KG1 (cell line): ENCODE results near the gene SAGE1.
A peak's percentile ranks its signal among the peaks of the same experiment; 100 is the strongest.
"Not testable (repeated sequence)": the region's sequence is repeated elsewhere in the genome, so short reads cannot be mapped to it uniquely, and the experiment has no call there.

ENCODE experiments used
- DNase-seq: peaks from one replicate; lab custom pipeline; 2025; lab: John Stamatoyannopoulos, UW

SAGE1 gene, protein sequence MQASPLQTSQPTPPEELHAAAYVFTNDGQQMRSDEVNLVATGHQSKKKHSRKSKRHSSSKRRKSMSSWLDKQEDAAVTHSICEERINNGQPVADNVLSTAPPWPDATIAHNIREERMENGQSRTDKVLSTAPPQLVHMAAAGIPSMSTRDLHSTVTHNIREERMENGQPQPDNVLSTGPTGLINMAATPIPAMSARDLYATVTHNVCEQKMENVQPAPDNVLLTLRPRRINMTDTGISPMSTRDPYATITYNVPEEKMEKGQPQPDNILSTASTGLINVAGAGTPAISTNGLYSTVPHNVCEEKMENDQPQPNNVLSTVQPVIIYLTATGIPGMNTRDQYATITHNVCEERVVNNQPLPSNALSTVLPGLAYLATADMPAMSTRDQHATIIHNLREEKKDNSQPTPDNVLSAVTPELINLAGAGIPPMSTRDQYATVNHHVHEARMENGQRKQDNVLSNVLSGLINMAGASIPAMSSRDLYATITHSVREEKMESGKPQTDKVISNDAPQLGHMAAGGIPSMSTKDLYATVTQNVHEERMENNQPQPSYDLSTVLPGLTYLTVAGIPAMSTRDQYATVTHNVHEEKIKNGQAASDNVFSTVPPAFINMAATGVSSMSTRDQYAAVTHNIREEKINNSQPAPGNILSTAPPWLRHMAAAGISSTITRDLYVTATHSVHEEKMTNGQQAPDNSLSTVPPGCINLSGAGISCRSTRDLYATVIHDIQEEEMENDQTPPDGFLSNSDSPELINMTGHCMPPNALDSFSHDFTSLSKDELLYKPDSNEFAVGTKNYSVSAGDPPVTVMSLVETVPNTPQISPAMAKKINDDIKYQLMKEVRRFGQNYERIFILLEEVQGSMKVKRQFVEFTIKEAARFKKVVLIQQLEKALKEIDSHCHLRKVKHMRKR

DNA sequence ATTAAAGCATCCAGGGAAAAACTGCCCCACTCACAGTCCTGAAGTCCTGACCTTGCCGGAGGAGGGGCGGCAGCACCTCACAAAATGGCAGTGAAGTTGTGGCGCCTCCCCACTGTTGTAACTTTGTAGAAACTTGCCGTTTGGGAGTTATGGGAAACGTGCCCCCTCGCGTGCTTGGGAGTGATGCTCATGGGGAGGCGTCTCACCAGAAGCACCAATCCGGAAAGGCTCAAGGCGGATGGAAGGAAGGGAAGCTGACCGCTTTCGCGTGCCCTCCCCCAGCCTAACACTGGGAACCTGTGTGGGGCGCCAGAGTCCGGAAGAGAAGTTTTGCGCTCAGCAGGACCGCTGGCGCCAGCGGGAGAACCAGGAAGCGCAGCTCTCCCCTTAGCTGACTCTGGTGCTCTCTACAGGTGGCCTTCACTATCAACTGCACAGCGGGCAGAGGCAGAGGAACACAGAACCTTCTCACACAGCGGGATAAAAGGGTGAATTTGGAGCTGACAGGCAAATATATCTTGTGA, at the start of gene SAGE1, which contains the start of gene CT45A10:
SAGE1 (plus strand) TSS at position 423 of the 524 bp plus-strand sequence. CDS start 2,527 bp downstream, outside the sequence.
CT45A10 (minus strand) TSS at position 151 of the 524 bp plus-strand sequence. CDS start 8,100 bp downstream, outside the sequence.
- no peak for DNase-seq

DNA sequence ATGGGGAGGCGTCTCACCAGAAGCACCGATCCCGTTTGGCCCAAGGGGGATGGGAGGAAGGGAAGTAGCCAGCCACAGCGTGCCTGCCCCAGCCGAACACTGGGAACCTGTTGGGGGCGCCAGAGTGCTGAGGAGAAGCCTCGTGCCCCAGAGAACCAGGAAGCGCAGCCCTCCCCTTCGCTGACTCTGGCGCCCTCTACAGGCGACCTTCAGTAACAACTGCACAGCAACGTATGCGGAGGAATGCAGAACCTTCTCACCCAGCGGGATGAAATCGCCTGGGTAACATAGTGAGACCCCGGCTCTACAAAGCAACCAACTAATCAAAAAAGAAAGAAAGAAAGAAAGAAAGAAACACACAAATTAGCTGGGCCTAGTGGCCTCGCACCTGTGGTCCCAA, 39.1 kb upstream of the SAGE1 start, which contains the start of gene CT45A8:
CT45A8 (minus strand) TSS at position 101 of the 400 bp plus-strand sequence. CDS start 3,755 bp downstream, outside the sequence.
- DNase-seq, result not testable (repeated sequence)

DNA sequence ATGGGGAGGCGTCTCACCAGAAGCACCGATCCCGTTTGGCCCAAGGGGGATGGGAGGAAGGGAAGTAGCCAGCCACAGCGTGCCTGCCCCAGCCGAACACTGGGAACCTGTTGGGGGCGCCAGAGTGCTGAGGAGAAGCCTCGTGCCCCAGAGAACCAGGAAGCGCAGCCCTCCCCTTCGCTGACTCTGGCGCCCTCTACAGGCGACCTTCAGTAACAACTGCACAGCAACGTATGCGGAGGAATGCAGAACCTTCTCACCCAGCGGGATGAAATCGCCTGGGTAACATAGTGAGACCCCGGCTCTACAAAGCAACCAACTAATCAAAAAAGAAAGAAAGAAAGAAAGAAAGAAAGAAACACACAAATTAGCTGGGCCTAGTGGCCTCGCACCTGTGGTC, 21.8 kb upstream of the SAGE1 start, which contains the start of gene CT45A9:
CT45A9 (minus strand) TSS at position 101 of the 400 bp plus-strand sequence. CDS start 3,751 bp downstream, outside the sequence.
- DNase-seq, result not testable (repeated sequence)

DNA sequence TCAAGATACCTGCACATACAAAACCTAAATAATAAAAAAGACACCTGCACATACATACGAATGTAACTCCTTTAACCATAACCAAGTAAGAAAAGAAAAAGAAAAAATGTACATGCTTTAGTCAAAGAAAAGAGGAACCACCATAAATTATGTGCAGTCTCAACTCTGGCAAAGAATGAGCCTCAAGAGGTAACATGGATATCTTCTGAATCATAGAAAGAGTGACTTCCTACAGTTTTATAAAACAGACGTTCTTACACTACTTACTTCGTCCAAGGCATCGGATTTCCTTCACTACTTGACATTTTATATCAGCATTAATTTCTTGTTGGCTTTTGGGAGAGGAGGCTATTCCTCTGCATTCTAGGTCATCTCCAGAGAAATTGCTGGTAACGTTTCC, 10.8 kb upstream of the SAGE1 start:
- DNase-seq, result not testable (repeated sequence)

DNA sequence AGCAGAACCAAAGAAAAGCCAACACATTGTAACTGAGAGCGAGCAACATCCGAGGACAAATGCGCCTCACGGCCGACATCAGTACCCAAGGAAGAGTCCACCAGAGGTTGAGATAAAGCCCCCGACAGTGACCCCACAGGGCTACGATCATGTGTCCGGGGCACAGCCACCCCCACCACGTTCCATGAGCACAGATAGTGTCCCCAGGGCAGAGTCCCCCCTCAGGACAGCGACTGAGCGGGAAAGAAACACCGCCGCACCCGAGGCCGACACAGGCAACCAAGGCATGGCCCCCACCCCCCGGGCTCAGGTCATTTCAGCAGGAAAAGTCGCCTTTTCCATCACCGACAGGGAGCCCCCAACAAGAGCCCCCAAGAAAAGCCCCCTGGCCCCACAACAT, 5.3 kb upstream of the SAGE1 start:
- DNase-seq, result not testable (repeated sequence)

DNA sequence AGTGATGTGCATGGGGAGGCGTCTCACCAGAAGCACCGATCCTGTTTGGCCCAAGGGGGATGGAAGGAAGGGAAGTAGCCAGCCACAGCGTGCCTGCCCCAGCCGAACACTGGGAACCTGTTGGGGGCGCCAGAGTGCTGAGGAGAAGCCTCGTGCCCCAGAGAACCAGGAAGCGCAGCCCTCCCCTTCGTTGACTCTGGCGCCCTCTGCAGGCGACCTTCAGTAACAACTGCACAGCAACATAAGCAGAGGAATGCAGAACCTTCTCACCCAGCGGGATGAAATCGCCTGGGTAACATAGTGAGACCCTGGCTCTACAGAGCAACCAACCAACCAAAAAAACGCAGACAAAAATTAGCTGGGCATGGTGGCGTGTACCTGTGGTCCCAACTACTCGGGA, 4.5 kb upstream of the SAGE1 start:
- DNase-seq, result not testable (repeated sequence)

DNA sequence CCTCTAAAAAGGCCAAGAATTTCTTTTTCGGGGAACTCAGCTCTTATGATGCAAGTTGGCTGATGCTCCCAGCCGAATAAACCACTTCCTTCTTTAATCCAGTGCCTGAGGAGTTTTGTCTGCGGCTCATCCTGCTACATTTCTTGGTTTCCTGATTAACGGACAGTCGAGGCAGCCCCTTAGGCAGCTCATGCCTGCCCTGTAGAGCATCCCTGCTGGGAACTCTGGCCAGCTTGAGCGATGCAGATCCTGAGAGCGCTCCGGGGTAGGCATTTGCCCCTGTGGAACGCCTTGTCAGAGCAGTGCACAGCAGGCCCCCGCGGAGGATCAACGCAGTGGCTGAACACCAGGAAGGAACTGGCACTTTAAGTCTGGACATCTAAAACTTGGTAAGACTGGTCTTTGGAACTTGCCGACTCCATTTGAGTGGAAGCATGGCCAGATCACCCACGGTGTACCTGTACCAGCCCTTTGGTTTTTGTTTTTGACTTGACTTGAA, 3.4 kb upstream of the SAGE1 start:
- DNase-seq, result no peak

DNA sequence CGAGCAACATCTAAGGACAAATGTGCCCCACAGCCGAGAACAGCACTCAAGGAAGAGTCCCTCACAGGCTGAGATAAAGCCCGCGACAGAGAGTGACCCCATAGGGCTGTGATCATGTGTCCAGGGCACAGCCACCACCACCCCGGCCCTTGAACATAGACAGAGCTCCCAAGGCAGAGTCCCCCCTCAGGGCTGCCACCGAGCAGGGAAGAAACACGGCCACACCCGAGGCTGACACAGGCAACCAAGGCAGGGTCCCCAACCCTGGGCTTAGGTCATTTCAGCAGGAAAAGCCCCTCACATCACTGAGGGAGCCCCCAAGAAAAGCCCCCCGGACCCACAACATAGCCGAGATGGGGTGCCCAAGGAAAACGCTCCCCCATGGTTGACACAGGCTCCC, 735 bp upstream of the SAGE1 start:
- DNase-seq, result no peak

DNA sequence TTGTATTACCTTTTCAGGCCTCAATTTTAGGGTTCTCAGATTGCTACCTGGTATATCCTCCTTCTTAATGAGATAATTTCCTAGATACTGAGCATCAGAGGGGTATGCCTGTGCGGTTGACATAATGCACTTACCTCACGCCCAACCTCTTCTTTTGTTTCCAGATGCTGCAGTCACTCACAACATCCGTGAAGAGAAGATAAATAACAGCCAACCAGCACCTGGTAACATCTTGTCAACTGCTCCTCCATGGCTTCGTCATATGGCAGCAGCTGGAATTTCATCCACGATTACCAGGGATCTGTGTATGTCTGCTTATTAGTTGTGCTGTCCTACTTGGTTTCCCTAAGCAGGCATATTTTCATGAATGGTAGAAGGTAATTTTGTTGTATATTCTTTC, 16.7 kb downstream of the SAGE1 start:
- DNase-seq, result no peak

DNA sequence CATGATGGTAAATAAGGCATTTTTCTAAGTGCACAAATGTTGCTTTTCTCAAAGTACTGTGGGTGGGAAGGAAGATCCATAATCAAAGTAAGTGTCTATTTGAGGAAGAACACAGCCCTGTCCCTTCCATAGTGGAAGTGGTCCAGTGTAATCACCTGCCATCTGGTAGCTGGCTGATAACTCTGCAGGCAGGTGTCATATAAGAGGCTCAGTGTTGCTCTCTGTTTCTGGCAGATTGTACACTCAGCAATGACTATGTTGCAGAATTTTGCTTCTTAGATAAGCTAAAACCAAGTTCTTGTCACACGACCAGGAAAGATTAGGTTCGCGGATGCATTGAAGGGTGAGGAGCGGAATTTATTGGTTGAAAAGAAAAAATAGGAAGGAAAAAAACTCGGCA, 20.9 kb downstream of the SAGE1 start:
- DNase-seq, result no peak

DNA sequence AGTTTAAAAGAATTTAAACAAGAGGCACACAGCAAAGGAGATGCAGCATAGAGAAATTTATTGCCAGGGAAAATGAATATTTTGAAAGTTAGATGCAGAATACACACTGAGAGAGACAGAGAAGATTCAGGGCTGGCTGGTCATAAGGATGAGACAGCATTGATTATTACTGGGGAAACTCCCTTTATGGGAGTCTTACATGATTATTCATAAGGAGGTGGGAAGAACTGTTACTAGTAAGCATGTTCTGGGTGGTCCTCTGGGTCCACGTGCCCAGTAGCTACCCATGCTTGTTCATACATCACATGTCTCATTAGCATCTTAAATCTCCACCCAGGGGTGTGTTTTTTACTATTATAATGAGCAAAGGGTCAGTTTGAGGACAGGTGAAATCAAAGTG, 27.0 kb downstream of the SAGE1 start:
- not testable (repeated sequence) for DNase-seq

DNA sequence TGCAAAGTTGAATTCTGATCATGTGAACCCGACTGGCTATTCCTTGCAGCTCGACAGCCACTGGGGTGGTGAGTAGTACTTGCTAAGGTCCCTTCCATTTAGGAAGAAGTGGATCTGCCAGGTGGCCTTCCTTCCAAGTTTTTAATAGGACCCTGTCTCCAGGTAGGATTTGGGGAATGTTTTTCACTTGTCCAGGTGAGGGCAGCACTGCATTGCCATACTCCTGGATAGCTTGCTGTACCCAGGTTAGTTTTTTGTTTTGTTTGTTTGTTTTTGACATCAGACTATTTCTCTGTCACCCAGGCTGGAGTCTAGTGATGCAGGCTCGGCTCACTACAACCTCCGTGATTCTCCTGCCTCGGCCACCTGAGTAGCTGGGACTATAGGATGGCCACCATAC, 29.8 kb downstream of the SAGE1 start:
- DNase-seq, result no peak

DNA sequence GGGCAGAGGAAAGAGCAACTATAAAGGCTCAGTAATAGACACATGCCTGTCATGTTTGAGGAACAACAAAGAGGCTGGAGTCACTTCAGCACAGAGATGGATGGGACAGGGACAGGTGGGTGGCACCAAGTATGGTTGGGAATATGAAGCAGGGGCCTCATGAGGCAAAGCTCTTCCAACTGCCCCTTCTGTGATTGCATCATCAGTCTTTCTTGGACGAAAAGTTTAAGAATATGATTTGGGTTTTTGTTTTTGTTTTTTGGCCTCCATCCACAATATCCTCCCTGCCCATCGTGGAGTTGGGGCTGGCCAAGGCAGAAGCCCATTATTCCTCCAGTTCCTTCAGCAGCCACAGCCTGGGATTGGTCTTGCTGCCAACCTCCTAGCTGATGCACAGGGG, 34.4 kb downstream of the SAGE1 start:
- DNase-seq, result no peak

DNA sequence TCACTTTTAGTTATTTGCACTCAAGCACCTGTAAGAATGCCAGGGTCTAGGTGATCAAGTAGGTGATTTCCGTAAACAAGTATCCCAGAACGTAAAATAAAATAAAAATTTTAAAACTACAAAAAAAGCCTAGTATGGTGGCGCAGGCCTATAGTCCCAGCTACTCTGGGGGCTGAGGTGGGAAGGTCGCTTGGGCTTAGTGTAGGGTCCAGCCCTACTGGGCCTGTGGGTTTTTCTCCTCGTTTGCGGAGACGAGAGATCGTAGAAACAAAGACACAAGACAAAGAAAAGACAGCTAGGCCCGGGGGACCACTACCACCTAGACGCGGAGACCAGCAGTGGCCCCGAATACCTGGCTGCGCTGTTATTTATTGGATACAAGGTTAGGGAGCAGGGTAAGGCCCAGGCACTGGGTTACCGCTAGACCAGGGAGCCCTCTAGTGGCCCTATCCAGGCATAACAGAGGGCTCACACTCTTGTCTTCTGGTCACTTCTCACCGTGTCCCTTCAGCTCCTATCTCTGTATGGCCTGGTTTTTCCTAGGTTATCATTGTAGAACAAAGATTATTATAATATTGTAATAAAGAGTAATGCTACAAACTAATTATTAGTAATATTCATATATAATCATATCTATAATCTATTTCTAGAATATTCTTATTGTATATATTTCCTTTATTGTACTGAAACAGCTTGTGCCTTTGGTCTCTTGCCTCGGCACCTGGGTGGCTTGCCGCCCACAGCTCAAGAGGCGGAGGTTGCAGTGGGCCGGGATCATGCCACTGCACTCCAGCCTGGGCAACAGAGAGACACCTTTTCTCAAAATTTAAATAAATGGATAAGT, 38.4 kb downstream of the SAGE1 start:
- peak; percentile 0 for DNase-seq

DNA sequence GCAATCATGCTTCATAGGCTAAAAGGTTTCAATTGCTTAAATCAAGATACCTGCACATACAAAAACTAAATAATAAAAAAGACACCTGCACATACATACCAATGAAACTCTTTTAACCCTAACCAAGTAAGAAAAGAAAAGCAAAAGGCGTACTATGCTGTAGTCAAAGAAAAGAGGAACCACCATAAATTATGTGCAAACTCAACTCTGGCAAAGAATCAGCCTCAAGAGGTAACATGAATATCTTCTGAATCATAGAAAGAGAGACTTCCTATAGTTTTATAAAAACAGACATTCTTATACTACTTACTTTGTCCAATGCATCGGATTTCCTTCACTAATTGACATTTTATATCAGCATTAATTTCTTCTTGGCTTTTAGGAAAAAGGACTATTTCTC, 51.0 kb downstream of the SAGE1 start:
- DNase-seq, result peak; percentile 0

DNA sequence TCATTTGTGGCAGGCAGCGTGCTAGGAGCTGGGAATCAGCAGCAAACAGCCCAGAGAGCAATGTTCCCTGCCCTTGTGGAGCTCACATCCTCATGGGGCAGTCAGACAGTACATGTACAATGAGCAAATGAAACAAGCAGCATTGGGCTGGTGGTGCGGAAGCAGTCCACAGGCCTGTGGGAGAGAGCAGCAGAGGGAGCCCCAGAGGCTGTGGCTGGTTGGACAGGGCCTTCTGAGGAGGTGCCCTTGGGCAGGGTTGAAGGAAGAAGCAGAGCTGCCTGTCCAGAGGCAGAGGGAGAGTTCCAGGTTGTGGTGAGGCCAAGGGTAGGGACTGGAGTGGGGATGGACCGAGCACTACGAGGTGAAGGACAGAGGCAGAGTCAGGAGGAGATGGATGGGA, 57.8 kb downstream of the SAGE1 start:
- no peak for DNase-seq
